VCaP (cell line): Measurements from ENCODE around the gene ERG.

Experiments
- H3K27ac ChIP-seq: fragments of 450-650 bp; 2 replicates; pipeline ENCODE4 v1.5.1; 2017
- CTCF ChIP-seq: fragments of 450-650 bp; conservative IDR thresholded peaks from 2 replicates; pipeline ENCODE4 v1.5.1; 2017; ENCODE audit warnings: mild to moderate bottlenecking, moderate library complexity

ERG gene

GRCh38 chr21:38424305-38425019, 73.8 kb downstream of the ERG start:
- peak overlapping the region; percentile 27 for H3K27ac ChIP-seq
- TF ChIP-seq CTCF, result no peak

- peak overlapping the region; percentile 19; the same call in 1 of the 2 replicates for H3K27ac ChIP-seq
- TF ChIP-seq CTCF, result no peak
Observed at GRCh38 chr21:38422082-38422481, 76.2 kb downstream of the ERG start.

GRCh38 chr21:38420140-38420539, 78.1 kb downstream of the ERG start:
- no peak overlapping the region; the same call in 1 of the 2 replicates for H3K27ac ChIP-seq
- TF ChIP-seq CTCF, result no peak

GRCh38 chr21:38417726-38418125, 80.6 kb downstream of the ERG start:
- 0 out of 2 replicates have a peak overlapping the region, but pooled peaks have one; percentile 0 for H3K27ac ChIP-seq
- TF ChIP-seq CTCF, result no peak

- no peak for TF ChIP-seq CTCF
- peak overlapping the region; percentile 0; the same call in 1 of the 2 replicates for H3K27ac ChIP-seq
Observed at GRCh38 chr21:38416791-38417190, 81.5 kb downstream of the ERG start.

- no peak for TF ChIP-seq CTCF
- peak overlapping the region; percentile 12; the same call in 1 of the 2 replicates for H3K27ac ChIP-seq
Observed at GRCh38 chr21:38413958-38414548, 84.2 kb downstream of the ERG start.

GRCh38 chr21:38410466-38410865, 87.8 kb downstream of the ERG start:
- no peak overlapping the region; the same call in 1 of the 2 replicates for H3K27ac ChIP-seq
- TF ChIP-seq CTCF, result no peak
